Stimulated activated CD4-positive, alpha-beta T cell treated with anti-CD3 and anti-CD28 coated beads, Interleukin-12 subunit alpha, Interleukin-12 subunit beta, amount 100 ng/mL, for 48 hours (primary cell): ENCODE measurements around the gene OSBPL8.
"Not testable (repeated sequence)": the region's sequence is repeated elsewhere in the genome, so short reads cannot be mapped to it uniquely, and the experiment has no call there.

ENCODE experiments used
- DNase-seq, 3 donors: peaks; one replicate each; pipeline ENCODE4 v3.0.0-alpha.2; 2020; ENCODE audit warnings: low read depth in 2 of 3, low spot score in 1 of 3

The OSBPL8 gene

DNA sequence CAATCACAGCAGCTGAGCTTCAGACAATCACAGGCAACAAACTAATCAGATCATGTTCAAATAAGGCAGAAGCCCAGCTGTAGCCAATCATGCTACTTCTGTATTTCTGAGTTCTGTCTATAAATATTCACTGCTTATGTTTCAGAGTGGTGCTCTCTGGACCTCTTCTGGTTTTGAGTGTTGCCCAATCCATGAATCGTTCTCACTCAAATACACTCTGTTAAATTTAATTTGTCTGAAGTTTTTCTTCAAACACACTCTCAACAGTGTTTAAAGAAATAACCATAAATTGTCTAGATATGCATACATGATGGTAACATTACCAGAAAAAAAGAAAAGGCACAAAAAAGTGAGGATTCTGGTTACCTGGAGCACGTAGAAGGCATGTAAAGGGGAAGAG is 133.4 kb downstream of the OSBPL8 start:
- no peak for DNase-seq

DNA sequence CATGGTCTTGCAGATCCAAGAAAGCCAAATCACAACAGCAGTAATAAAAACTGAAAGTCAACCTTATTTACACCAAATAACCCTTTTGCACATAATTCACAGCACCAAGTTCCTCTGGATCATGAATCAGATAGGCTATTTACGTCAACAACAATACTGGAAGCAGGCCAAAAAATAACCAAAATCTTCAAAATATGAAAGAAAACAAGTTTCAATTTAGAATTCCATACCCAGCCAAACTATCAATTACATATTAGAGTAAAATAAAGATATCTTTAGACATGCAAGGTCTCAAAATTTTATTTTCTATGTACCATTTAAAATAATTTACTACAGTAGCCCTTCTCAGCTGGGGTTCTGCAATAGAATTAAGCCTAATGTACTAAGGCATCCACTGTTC is 134.6 kb downstream of the OSBPL8 start:
- DNase-seq, result no peak

DNA sequence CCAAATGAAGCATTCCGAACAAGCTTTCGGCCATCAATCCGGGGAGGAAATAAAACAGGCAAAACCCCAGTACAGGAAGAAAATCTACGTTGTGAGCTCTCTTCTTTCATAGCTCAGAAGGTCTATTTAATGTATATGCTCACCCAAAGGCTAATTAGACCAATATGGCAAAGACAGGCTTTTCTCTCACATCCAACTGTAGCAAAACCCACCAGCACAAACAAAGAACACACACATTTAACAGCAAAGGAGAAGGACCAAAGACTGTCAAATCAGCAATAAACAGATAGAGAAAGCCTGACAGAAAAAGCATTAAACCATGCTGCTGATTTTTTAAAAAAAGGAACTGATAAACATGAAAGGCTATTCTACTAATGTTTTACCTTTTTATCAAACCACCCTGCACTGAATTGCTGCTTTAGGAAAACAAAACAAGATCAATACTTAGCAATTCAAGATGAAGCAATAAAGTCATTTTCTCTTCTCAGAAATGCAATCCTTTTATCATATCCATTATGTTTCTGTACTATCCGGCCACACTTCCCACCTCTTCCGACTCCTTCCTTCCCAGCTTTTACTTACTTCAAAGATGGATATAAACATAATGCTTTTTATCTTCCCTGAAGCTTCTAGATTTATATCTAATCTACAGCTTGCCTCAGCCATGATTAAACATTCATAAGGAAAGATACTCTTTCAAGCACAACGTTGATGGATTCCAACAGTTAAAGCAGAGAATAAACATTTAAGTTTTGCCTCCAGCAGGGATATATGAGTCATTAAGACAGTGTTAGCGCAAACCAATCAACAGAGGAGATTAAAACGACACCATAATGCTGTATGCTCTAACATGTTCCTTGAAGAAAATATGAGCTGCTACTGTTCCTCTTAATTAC is 136.8 kb downstream of the OSBPL8 start:
- DNase-seq, result no peak

DNA sequence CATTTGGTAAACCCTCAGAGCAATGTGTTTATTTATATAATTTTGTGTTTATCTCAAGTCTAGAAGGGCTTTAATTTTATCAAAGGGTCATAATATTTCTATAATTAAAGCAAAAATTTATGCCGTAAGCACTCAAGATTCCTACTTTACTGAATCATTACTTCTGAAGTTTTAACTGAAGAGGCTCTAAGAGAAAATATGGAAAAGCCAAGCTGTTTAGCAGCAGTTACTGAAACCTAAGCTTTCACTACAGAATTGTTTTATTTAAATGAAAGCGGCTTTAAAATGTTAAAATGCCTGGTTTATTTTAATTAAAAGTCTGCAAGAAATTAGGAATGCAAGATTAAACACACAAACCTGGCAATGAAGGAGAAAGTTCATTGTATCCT is 137.4 kb downstream of the OSBPL8 start:
- no peak for DNase-seq

DNA sequence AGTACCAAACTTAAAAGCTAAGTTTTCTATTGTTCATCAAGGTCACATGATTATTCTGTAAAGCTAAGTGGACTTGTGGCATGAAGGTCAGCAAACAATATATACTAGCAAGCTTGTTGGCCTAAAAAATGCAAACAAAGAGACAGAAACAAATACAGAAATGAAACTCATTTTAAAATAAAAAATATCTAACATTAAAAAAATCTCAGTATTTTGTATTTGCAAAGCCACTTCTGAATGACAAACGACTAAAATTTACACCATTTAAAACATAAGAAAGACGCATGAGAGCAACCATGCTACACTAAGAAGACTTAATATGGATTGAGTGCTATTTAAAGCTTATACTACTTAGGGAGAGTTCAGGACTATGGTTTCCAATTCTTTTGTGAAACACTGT is 138.5 kb downstream of the OSBPL8 start:
- DNase-seq, result no peak

DNA sequence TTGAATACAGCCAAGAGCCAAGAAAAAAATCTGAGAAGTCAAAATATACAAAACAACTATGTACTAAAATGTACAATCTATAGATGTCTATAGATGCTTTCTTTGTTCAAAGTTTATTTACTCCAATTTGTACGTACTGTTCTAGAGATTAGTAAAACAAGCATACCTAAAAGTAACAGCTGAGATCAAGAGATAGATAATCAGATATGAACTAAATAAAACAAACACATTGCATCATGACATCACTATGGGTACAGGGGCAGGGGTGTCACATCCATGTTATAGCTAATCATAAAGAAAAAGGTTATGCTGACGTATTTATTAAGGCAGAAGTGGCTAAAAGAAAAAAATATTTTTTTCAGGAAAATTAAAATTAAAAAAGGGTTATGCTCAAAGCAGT is 139.3 kb downstream of the OSBPL8 start:
- DNase-seq, result no peak

DNA sequence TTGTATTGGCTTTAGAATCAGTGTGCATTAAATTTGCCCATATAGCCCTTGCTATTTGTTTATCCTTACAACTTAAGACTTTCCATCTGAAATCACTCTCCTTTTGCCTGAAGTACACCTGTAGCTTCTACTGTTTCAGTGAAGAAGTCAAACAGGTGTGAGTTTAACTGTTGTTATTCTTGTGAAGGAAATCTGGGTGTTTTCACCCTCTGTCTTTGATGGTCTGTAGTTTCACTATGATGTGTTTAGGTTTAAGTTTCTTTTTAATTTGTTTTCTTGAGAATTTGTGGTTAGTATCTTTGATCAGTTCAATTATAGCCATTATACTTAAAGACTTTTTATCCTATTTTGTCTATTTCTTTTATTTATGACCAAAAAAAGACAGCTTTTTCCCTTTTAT is 142.5 kb downstream of the OSBPL8 start:
- no peak for DNase-seq

DNA sequence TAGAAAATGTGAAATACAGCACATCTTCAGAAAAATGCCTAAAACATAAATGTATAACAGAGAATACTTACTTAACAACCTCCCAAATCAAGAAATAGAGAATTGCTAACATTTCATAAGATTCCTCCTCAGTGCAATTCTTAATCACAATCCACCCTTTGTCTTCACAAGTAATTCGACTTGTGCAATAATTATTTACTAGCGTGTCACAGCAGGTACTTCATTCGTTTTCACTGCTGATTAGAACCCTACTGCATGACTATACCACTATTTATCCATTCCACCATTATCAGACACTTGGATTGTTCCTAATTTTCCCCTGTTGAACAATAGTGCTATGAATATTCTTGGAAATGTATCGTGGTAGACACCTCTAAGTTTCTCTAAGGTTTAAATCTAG is 146.4 kb downstream of the OSBPL8 start:
- DNase-seq, result no peak

DNA sequence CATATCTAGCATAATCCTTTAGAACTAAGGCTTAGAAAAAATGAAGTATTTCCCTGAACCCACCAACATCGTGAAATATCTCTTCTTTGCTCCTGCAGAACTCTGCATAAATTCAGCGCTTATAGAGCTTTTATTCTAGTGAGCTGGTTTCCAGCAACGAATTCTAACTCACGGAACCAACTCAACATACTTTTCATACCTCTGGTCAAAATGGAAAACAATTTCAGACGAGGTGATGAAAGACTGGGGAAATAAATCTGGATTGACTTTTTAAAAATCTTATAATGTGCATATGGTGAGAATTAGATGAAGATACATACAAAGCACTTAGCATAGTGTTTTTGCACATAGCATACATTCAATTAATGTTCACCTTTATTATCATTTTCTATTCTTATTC is 148.8 kb downstream of the OSBPL8 start:
- DNase-seq, result no peak

DNA sequence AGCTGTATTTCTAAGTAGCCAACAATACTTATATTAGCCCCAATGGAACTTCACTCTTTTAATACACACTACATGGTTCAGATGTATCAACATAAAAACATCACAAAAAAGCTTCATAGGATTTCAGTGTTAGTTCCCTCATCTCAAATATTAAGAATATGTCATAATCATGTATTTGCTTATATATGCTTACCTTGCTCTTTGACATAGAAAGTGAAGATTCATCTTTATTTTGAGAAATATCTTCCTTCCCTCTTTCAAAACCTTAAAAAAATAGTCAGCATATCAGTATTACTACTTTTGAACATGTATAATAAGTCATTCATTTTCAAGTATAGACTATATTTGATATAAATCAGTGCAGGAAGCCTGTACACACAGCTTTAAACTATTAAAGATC is 149.2 kb downstream of the OSBPL8 start:
- no peak for DNase-seq

DNA sequence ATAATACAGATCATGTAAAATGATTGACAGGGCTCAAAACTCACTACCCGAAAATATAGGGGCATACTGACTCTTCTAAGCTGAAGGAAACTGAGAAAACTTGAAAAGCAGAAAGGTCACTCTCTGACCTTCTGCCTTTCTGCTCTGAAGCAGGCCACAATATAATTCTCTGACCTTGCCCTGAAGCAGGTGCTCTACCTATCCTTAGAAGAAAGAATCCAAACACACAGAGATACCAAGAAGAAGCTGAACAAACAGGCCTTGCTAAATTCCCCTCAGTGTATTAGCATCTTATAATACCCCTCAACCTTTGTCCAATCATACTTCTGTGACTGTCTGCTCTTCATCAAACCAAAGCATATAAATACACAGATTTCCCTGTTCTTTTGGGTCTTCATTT is 150.5 kb downstream of the OSBPL8 start:
- DNase-seq, result no peak

DNA sequence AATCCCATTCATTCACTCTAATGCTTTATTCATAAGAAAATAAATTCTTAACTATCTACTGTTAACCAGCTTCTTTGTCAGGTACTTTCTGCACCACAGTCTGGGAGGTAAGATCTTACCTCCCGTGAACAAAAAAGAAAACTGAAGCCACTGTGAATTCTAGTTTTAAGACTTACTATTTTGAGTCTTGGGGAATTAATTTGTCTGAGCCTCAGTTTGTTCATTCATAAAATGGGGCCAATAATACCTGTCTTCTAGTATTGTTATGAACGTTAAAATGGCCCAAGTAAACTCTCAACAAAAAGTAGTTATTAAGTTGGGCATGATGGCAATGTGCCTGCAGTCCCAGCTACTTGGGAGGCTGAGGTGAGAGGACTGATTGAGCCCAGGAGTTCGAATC is 151.9 kb downstream of the OSBPL8 start:
- DNase-seq, result no peak

DNA sequence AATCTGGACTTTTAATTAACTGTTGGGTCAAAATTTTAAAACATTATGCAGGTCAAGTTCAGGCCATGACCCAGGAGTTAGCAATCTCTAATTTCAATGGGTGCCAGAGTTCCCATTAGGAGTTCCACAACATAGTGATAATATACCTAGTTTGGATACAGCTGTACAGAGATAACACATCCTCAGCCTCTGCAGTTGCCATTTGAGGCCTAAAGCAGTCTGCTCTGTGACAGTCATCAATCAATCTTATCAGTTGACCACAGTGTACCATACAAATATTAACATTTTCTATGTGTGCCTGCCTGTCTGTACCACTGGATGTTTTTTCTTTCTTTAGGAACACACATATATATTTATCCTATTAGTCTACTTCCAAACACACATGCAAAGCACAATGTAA is 157.3 kb downstream of the OSBPL8 start:
- no peak for DNase-seq

DNA sequence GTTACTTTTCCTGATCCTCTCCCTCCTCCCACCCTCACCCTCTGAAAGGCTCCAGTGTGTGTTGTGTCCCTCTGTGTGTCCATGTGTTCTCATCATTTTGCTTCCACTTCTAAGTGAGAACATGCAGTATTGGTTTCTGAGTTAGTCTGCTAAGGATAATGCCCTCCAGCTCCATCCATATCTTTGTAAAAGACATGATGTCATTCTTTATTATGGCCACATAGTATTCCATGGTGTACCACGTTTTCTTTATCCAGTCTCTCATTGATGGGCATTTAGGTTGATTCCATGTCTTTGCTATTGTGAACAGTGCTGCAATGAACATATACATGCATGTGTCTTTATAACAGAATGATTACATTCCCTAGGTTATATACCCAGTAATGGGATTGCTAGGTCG is 159.4 kb downstream of the OSBPL8 start:
- no peak for DNase-seq

DNA sequence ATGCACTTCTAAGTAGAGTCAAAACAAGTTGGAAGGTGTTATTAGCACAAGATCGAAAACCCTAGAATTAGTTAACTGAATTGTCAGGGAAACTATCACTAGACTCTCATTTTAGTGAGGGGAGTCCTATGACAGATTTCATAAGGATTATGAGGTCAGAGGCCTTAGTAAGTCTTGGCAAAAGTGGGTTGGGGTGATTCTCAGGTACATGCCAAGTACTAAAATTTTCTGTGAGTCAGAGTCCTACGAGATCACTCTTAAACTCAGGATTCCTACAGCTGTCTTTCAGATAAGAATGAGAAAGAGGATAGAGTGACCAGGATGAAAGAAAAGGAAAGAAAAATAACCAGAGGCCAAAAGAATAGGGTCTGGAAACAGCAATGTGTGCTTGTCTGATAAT is 160.5 kb downstream of the OSBPL8 start:
- no peak for DNase-seq

DNA sequence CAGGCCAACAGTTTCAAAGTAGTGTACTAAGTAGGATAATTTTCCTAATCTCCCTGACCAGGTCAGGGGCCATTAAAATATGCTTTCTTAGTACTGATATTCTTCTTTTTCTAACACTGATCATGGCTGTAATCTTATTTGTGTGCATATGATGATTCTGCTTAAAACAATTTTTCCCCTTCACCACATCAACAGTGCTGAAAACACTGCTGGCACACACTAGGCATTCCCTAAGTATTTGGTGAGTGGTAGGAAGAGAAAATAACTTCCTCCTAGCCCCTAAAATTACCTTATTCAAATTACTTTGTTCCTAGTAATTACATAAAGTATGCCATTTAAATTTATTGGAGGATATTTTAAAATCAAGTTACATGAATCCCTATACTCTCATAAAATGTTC is 161.5 kb downstream of the OSBPL8 start:
- no peak for DNase-seq

DNA sequence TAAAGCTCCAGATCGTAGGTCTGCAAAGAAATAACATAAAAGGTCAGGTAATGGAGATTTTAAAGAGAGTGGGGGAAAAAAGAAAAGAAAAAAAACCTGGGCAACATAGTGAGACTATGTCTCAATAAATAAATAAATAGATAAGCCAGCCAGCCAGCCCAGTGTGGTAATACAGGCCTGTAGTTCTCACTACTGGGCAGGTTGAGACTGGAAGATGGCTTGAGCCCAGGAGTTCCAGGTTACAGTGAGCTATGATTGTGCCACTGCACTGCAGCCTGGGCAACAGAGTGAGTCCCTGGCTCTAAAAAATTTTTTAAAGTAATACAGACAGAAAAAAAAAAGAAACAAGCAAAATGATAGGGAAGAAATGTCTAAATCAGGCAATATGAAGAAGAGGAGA is 168.1 kb downstream of the OSBPL8 start:
- DNase-seq, result no peak

DNA sequence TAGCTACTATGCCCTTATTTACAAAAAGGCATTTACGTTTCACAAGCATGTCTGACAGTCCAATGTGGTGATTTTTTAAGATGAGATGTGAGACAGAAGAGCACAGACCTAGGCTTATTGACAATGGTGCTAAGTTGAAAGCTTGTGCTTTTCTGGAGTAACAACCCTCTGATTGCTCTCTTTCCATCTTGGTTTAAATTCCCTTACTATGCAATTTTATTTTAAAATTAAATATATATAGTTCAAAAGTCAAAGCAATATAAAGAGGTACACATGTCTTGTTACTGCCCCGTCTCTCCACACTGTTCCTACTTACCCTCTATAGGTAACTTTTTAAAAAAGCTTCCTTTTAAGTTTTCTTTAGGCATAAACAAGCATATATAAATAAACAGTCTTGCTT is 172.0 kb downstream of the OSBPL8 start:
- DNase-seq, result no peak

DNA sequence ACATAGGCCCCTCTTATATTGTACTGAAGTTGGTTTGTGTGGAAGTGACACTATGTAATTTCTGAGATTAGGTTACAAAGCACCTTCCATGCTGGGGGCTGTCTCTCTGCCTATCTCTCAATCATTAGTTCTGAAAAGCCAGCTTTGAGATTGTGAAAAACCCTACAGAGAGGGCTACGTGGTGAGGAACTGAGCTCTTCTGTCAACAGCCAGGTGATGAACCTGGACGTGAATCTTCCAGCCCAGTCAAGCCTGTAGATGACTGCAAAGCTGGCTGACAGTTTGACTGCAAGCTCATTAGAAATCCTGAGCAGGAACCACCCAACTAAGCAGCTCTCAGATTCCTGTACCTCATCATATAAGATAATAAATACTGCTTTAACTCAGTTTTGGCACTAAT is 175.0 kb downstream of the OSBPL8 start:
- DNase-seq, result no peak

DNA sequence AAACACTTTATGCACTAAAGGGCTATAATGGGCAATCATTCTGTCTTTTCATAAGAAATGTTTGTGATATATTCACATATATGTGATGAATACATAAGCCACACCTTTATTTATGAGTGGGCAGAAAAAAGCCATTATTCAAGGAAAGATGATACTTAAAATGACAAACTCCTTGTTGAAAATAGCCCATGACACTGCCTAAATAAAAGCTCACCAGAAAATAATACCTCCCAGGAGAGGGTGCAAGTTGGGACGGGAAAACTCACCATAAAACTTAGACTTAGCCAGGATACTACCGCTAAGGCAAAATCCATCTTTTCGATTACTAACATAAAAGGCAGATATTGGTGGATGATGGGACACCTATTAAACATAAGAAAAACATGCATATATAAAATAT is 175.6 kb downstream of the OSBPL8 start:
- no peak for DNase-seq

DNA sequence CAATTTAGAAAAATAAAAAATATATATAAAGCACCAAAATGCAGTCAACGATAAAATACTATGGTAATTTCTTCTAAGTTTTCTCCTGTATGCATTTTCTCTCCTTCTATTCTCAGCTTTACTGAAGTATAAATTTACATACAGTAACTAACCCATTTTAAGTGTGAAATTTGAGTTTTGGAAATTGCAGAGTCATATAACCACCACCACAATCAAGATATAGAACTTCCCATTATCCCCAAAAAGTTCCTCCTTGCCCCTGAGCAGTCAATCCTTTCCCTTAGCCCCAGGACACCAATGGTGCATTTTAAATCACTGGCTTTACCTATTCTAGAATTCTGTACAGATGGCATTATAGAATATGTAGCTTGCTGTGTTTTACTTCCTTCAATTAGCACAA is 180.3 kb downstream of the OSBPL8 start:
- no peak for DNase-seq

DNA sequence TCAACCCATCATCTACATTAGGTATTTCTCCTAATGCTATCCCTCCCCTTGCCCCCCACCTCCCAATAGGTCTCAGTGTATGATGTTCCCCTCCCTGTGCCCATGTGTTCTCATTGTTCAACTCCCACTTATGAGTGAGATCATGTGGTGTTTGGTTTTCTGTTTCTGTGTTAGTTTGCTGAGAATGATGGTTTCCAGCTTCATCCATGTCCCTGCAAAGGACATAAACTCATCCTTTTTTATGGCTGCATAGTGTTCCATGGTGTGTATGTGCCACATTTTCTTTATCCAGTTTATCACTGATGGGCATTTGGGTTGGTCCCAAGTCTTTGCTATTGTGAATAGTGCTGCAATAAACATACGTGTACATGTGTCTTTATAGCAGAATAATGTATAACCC is 182.7 kb downstream of the OSBPL8 start:
- not testable (repeated sequence) for DNase-seq

DNA sequence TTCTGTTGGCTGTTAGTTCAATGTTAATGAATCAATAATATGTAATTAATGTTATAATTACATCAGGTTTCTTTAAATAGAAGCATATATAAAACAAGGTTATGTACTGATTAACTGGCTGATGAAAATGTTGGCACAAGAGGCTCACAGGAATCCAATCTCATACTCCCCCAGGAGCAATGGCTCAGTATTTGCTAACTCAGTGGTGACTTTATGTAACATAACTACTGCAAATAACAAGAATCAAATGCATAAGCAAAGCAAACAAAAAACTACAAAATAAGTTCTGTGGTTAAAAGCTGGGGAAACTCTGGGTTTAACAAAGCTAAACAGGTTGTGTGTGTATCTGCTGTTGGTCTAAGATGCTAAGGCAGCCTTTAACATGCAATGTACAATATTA is 183.6 kb downstream of the OSBPL8 start:
- no peak for DNase-seq
